ELR (cell line): ENCODE data around the gene RPL13.
A peak's percentile ranks its signal among the peaks of the same experiment; 100 is the strongest.
"Not testable (repeated sequence)": the region's sequence is repeated elsewhere in the genome, so short reads cannot be mapped to it uniquely, and the experiment has no call there.

Experiments
- DNase-seq: peaks from one replicate; pipeline ENCODE4 v3.0.0-alpha.2; 2015; ENCODE audit warnings: low read depth

The RPL13 gene

DNA sequence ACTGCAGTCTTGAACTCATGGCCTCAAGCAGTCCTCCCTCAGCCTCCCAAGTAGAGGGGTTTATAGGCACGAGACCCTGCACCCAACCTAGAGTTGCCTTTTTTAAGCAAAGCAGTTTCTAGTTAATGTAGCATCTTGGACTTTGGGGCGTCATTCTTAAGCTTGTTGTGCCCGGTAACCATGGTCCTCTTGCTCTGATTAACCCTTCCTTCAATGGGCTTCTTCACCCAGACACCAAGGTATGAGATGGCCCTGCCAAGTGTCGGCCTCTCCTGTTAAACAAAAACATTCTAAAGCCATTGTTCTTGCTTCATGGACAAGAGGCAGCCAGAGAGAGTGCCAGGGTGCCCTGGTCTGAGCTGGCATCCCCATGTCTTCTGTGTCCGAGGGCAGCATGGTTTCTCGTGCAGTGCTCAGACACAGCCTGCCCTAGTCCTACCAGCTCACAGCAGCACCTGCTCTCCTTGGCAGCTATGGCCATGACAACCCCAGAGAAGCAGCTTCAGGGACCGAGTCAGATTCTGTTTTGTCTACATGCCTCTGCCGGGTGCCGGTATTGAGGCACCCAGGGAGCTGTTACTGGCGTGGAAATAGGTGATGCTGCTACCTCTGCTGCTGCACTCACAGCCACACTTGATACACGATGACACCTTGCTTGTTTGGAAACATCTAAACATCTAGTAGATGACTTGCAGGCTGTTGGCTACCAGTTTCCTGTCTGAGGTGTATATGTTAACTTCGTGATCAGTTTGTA is 3.3 kb downstream of the RPL13 start:
- peak; percentile 38 for DNase-seq

DNA sequence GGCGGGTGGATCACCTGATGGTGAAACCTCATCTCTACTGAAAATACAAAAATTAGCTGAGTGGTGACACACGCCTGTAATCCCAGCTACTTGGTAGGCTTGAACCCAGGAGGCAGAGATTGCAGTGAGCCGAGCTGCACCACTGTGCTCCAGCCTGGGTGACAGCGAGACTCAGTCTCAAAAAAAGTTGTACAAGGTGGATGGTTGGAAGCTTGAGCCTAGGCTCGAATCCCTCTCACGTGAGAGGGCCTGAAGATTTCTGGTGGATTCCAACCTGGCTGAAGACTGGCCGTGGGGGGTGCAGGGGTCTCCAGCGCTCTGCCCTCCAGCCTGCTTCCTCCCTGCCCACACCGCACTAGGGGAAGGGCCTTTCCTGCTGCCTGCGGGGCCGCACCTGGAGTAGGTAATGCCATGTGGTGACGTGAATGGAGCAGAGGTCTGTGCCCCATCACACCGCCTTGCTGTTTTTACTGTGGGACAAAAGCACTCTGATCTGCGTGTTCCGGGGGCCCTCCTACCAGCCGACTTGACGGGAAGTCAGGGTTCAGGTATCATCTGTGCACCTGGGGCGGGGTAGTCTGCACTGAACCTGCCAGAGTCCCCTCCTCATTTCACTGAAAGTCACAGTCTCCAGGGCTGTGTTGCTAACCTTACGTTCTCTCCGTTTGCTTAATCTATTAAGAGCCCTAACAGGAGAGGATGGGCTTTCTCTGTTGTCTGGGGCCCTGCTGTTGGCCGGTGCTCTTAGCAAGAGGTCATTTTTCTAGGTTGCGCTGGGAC is 4.2 kb downstream of the RPL13 start:
- DNase-seq: peak; percentile 50

DNA sequence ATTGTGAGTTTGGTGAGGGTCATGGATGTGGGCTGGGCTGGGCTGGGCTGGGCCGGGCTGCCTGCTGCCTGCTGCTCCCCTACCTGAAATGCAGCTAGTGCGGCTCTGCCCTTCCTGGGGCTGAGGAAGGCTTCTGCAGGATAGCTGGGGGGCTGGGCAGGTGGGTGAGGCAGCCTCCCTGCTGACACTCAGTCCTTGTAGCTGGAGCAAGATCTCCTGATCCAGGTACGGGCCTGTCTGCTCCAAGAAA is 4.7 kb downstream of the RPL13 start:
- DNase-seq: peak; percentile 75

DNA sequence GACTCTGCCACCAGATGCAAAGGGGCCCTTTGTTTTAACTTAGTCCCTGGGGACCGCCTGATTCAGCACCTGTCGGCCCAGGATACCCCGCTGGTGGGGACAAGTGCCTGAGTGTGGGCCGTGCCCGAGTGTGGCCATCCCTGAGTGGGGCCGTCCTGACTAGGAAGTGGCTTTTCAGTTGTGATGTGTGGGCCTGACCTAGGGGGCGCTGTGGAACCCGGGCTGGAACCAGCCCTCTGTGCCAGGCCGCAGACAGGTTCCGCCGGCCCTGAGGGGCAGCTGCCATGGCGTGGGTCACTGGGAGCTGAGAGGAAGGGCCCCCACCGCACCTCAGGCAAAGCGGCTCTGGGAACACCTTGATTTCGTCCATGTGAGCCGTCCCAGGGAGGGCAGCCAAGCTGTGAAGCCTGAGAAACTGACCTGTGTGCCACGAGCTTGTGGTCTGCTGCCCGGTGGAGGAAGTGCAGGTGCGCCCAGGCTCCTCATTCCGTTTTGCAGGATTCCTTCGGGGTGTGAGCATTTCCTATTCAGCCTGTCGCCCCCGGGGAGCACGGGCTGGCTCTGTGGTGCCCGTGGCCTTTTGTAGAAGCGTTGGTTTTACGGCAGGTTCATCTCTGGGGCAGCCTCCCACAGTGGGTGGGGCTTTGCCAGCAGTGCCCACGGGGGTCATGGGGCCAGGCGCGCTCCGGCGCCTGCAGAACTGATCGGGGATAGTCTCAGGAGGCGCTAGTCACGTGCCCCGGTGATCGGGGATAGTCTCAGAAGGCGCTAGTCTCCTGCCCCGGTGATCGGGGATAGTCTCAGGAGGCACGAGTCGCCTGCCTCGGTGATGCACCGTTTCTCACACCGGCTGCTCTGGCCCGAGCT is 5.3 kb downstream of the RPL13 start:
- DNase-seq: peak; percentile 77

DNA sequence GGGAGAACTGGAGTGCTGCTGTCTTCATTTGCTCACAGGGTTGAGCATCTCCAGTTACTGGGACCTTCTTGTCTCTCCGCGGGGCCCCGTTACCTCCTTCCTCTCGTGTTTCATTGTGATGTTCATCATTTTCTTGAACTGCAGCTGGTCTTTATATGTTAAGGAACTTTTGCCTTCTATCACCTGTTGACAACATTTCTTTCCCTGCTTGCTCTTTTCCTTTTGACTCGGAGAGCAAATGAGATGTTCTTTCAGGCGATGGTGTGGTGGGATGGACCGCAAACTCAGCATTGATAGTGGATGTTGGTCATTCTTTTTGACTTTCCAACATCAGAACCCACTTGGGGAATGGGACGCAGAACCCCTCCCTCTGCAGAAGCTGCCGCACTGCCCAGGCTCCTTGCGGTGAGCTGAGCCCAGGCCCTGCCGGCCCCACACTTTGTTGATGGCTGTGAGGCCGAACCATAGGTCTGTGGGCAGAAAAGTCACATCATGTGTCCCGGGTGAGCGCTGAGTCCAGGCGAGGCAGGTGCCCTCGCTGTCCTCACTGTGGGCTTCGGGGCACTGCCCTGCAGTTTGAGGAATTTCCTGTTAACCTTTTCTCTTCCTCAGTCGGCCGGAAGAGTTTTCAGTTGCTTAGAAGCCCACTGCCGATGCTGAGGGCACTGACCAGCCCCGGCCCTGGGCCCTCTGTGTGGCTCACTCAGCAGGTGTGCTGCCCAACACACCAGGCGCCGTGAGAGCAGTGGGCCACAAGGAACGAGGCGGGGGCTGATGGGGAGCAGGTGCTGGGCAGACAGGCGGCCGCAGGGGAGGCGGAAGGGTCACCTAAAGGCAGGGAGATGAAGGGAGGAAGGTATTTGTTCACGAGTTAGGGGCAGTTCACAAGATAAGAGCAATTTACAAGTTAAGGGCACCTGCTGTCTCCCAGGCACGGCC is 7.4 kb downstream of the RPL13 start:
- DNase-seq: no peak

DNA sequence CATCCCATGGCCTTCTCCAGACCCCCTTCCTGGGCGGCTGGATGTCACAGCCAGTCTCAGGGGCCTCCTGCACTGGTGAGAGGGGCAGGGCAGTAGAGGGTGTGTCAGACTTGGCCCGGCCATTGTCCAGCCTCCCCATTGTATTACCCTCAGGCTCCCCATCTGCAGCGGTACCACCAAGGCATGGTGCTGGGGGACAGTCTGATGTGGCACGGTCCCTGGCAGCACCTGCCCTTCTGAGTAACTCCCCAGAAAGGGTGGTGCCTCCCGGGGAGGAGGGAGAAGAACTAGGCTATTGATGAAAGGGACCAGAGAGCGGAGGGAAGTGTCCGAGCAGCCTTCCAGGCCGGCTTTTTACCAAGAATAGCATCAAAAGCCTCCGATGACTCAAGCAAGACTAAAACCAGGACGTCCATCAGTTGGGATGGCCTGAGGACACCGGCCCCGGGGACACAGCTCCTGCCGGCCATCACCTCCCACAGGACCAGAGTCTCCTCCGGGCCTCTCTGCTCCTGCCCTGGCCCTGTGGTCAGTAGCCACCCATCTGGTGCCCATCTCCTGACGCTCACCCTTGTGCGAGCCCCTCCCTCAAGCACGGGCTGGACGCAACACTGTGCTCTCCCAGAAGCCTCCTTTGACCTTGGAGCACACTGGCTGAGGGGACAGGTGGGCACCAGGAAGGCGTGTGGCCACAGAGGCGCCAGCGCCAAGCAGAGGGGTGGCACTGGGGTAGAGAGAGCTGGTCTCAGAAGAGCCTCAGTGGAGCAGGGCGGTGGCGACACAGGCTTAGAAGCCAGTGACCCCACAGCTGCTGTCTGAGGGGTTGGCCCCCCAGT is 9.2 kb downstream of the RPL13 start:
- DNase-seq: no peak

DNA sequence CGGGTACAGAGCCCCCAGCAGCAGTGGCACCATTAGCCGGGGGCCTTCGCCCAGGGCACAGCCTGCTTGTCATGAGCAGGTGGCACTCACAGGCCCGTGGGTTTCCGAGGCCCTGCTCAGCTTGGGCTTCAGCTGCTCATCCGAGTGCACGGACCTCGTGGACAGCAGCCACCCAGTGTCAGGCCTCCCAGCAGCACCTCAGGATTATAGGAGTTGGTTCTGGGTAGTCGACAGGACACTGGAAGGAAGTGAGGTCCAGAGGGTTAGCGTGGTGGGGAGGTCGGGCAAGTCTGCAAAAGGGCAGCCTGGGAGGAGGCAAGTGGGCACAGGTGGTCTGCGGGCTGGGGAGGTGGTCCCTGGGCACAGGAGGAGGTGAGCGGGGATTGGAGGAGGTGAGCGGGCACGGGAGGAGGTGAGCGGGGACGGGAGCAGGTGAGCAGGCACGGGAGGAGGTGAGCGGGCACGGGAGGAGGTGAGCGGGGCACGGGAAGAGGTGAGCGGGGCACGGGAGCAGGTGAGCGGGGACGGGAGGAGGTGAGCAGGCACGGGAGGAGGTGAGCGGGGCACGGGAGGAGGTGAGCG is 10.0 kb downstream of the RPL13 start:
- DNase-seq: no peak

DNA sequence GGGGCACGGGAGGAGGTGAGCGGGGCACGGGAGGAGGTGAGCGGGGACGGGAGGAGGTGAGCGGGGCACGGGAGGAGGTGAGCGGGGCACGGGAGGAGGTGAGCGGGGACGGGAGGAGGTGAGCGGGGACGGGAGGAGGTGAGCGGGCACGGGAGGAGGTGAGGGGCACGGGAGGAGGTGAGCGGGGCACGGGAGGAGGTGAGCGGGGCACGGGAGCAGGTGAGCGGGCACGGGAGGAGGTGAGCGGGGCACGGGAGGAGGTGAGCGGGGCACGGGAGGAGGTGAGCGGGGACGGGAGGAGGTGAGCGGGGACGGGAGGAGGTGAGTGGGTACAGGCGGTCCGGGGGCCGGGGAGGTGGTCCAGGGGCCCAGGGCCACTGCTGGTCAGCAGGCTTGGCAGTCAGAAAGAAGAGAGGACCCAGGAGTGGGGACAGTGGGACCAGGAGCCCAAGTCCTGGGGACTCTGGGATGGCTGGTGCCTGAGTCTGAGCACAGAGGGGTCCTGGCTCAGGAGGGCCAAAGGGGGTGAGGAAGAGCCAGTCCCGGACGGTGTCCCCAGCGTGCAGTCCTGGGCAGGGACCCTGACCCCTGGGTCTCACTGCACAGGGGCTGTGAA is 10.6 kb downstream of the RPL13 start:
- DNase-seq: not testable (repeated sequence)

DNA sequence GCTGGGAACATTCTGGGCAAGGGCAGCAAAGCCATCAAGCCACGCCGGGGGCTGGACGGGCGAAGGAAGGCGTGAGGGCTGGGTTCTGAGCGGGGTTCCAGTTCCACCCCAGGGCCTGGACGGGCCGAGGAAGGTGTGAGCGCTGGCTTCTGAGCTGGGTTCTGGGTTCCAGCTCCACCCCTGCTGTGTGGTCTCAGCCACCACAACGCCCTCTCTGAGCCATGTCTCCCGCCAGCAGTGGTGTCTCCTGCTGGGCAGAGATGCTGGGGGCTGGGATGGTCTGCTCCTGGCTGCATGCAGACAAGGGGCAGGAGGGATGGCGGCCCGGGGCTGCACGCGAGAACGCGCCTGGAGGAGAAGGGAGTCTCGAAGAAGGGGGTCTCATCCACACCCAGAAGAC is 11.2 kb downstream of the RPL13 start:
- no peak for DNase-seq

DNA sequence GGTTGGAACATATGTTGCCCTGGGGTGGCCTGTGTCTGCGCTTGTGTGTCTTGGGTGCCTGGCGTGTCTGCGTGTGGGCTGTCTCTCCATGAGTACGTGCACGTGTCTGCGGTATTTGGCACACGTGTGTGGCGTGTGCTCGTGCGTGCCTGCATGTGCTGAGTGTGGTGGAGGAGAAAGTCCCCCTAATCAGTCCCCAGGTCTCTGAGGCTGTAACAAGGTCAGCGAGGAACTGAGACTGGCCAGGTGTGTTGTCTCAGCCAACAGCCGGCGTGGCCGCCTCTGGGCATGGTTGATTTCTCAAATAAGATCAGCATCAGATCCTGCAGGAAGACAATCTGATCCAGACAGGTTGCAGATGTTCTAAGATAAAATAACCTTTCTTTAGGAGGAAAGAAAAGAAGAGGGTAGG is 11.6 kb downstream of the RPL13 start:
- no peak for DNase-seq

DNA sequence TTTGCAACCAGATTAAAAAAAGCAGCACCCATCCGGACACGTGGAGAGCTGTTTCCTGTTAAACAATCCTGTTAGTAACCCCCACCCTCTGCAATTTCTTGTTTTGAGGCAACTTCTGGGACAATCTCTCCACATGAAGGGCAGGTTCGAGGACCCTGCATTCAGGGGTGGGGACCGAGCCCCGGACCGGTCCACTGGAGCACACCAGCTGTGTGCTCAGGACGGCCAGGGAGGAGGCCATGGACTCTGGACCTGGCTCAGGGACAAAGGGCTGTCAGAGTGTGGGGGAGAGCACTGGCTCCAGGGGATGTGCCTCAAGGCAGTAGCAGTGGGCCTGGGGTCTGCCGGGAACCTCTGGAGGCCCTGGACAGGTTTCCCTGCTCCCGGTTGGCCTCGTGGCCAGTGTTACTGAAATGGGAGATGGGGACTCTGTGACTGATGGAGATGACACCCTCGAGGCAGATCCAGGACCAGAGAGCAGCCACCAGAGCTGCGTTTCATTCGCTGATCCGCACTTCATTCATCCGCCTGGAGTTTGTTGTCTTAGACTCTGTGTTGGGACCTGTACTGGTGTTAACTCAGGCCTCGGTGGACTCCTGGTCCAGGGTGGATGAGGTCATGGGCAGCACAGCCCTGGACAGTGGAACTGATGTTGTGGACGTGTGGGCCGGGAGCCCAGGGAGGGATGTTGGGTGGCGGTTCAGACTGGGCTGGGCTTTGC is 12.2 kb downstream of the RPL13 start:
- no peak for DNase-seq

DNA sequence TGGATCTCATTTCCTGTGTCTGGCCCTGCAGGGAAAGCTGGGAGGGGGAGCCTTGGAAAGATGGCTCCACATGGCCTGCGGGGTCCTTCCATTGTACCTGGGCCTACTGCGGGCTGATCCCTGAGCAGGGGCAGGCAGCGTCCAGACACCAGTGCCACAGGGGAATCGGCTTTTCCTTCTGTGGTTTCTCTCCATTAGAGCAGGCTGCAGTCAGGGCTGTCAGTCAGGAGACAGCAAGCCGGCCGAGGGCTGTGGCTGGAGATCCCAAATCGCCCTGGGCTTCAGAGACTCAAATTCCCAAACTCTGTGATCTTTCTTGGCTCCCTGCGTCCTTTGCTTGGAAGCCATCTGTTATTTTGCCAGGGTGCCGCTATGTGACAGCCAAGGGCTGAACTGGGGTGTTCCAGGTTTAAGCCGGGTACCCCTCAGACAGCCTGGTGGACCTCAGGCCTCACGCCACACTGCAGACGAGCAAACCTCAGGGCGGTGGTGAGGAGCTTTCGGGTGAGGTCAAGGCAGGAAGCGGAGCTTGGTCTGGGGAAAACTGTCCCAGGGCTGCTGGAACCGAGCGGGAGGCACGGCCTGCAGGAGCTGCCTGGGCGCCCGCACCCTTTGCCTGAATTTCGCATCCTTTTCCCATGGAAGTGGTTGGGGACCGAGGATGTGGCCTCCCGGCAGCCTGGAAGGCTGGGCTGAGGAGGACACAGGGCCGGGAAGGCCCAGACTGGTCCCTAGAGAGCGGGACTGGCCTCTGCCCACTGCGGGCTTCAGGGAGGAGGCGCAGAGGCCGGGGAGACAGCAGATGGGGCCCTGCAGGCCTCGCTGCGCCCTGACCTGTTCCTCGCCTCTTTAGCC is 13.6 kb downstream of the RPL13 start:
- no peak for DNase-seq

DNA sequence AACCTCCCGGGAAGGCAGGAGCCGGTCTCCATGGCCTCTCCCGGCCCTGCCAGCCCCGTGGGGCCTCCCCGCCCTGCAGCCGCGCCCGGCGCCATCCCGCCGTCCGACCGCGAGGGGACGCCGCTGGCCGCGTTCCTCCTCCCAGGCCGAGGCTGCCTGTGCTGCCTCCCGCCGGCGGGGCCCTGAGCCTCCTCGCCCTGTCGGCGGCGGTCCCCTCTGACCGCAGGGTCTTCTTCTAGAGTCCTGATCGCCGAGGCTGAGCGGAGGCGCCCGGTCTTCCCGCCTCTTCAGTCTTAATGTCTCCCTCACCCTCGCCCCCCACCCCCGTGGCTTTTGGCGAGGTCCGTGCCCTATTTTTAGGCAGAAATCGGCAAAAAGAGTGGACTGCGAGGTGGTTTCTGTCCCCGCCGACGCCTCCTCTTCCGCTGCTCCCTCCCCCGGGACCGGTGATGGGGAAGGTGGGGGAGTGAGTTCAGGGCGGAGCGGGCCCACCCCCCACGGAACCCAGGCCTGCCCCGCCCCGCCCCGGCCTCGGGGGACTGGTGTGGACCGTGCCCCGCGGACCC is 14.3 kb downstream of the RPL13 start:
- DNase-seq: peak; percentile 86

DNA sequence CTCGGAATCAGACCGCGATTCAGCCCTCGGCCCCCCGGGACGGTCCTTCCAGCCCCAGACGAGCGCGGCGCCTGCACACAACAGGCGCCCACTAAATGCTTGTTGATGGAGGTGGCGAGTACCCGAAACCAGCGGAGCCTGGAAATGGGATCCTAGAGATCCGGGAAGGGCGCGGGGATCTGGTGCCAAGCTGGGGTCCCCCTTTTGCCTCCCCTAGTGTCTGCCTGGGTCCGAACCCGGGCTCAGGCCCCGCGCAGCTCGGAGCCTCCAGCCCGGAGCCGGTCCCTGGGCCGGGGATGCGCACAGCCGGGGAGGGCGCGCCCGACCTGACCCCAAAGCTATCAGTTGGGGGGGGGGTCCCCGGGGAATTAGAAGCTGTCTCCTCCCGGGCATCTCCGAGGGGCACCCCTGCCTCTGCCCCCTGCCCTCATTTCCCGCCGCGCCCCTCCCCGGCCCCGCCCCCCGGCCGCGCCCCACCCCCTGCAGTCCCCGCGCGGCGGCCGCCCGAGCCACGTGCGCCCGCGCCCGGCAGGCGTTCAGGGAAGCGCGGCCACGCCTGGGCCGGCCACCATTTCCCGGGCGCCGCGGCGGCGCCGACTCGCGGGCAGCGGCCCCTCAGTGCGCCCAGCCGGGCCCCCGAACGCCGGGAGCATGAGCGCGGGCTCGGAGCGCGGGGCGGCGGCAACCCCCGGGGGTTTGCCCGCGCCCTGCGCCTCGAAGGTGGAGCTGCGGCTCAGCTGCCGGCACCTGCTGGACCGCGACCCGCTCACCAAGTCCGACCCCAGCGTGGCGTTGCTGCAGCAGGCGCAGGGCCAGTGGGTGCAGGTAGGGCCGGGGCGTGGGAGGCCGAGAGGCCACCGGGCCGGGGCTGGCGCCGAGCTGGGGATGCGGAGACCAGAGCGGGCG is 15.0 kb downstream of the RPL13 start, which contains the start of gene CPNE7:
TSS of gene CPNE7 (plus strand) at position 512 of the 906 bp plus-strand sequence. CDS start at position 652, 140 bp downstream.
- peak; percentile 57 for DNase-seq

DNA sequence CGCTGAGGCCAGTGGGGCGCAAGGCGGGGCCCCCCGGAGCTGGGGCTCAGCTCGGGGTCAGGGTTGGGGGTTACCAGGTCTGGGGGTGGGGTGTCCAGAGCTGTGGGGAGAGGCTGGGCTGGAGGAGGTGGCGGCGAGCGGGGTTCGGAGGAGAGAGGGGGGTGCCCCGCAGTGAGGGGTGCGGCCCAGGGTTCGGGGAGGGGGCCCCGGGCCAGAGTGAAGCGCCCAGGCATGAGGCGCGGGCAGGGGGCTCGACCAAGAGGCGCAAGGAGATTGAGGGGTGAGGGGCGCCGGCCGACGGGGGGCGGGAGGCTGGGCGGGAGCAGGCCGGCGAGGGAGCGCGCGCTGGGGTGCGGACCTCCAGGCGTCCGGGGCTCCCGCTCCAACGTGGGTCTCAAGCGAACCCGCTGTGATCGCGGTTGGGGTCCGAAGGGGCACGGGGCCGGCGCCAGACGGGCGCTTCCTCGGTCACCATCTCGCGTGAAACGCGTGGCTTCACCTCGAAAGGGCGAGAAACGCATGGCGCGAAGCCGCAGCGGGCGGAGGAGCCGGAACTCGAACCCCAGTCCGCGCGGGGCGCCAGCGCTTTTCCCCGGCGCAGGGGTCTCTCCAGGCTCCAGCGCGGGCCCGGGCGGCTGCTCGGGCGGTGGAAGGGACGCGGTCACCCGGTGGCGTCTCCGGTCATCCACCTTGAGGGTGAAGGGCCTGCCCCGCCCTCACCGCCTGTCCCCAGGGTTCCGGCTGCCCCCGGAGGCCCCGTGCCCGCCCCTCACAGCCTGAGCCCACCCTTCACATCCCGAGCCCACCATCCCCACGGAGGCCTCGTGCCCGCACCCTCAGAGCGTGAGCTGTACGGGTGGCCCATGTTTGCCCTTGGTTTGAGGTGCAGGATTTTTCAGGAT is 15.9 kb downstream of the RPL13 start:
- DNase-seq: no peak
